IMR-90 (cell line): ENCODE data around the gene PMF1.

Experiments
- CTCF ChIP-seq: conservative IDR thresholded peaks from 2 replicates; pipeline ENCODE4 v1.5.1; 2012; ENCODE audit warnings: mild to moderate bottlenecking, low read depth, low read length, improper control_type of control experiment
- NFE2L2 ChIP-seq: fragments of 150-350 bp; IDR thresholded peaks from 2 replicates; pipeline ENCODE4 v1.6.1; 2016; ENCODE audit warnings: low read depth, mild to moderate bottlenecking, low read length
- POLR2A ChIP-seq: IDR thresholded peaks from 2 replicates; pipeline ENCODE4 v1.6.1; 2012; ENCODE audit warnings: mild to moderate bottlenecking, low read depth, low read length

- TF ChIP-seq POLR2A (no peak), NFE2L2 (no peak), CTCF (no peak)
These were observed 31.9 kb downstream of the PMF1 start for GRCh38 chr1:156244712-156245111.
